IPS DF 19.7 (cell line): ENCODE measurements around the gene PLA2G3.
"Not testable (repeated sequence)": the region's sequence is repeated elsewhere in the genome, so short reads cannot be mapped to it uniquely, and the experiment has no call there.

Experiments used
- DNase-seq: peaks from one replicate; pipeline ENCODE4 v3.0.0-alpha.2; 2013; ENCODE audit warnings: low read depth, low spot score

The PLA2G3 gene

GRCh38 chr22:31100762-31101525 lies 39.4 kb downstream of the PLA2G3 start:
- DNase-seq: no peak

GRCh38 chr22:31099841-31100761 lies 40.2 kb downstream of the PLA2G3 start:
- DNase-seq: no peak

- no peak for DNase-seq
Measured at GRCh38 chr22:31099386-31099785, 40.9 kb downstream of the PLA2G3 start.

GRCh38 chr22:31098632-31099110 lies 41.6 kb downstream of the PLA2G3 start:
- no peak for DNase-seq

GRCh38 chr22:31097941-31098631 lies 42.2 kb downstream of the PLA2G3 start:
- DNase-seq: no peak

GRCh38 chr22:31097539-31097938 lies 42.8 kb downstream of the PLA2G3 start:
- not testable (repeated sequence) for DNase-seq

- DNase-seq: no peak
Measured at GRCh38 chr22:31096657-31097279, 43.5 kb downstream of the PLA2G3 start.

GRCh38 chr22:31095637-31096249 lies 44.6 kb downstream of the PLA2G3 start:
- DNase-seq: no peak

DNA sequence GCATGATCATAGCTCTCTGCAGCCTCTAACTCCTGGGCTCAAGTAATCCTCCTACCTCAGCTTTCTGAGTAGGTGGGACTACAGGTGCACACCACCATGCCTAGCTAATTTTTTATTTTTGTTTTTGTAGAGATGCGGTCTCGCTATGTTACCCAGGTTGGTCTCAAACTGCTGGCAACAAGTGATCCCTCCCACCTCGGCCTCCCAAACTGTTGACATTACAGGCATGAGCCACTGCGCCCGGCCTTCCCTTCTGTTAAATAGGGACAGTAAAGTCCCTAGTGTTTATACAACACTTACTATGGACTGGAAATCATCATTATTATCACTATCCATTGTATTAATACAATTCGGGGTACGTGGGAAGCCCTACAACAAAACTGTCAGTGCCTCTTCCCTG lies 45.6 kb downstream of the PLA2G3 start:
- no peak for DNase-seq

DNA sequence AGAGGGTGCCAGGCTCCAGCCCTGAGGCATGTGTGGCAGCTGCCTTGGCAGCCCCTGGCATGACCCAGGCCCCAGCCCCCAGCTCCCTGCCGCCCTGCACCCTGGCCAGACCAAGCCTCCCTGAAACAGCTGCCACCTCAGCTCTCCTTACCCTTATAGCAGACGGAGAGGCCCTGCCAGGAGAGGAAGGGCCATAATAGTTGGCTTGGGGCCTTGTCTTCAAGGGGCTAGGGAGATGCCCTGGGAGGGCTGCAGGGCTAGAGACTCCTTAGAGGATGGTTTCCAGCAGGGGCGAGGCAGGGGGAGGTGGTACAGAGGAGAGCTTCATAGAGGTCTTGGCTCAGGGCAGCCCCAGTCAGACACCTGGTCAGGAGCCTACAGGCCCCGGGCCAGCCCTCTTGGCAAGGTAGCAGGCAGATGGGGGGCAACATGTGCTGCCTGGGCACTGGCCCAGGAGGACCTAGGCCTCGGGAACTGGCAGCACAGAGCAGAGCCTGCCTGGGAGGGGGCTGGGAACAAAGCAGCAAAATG lies 46.2 kb downstream of the PLA2G3 start:
- DNase-seq: no peak

- no peak for DNase-seq
Measured at GRCh38 chr22:31093086-31093850, 47.0 kb downstream of the PLA2G3 start.

DNA sequence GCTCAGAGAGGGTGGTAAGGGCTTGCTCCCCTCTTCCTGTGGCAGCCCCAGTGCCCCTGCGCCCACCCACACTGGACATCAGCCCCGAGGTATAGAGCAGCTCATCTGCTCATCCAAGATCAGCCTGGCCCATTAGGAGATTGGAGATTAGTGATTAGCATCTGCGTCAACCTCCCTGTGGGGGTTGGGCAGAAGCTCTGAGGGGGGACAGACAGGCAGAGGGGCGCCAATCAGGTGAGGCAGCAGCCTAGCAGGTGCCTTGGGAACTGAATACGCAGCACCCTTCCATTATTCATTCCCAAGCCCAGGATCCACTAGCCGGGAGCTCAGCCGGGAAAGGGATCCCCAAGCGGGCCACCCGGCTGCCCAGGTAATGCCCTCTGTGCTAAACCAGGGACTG lies 48.1 kb downstream of the PLA2G3 start:
- no peak for DNase-seq

DNA sequence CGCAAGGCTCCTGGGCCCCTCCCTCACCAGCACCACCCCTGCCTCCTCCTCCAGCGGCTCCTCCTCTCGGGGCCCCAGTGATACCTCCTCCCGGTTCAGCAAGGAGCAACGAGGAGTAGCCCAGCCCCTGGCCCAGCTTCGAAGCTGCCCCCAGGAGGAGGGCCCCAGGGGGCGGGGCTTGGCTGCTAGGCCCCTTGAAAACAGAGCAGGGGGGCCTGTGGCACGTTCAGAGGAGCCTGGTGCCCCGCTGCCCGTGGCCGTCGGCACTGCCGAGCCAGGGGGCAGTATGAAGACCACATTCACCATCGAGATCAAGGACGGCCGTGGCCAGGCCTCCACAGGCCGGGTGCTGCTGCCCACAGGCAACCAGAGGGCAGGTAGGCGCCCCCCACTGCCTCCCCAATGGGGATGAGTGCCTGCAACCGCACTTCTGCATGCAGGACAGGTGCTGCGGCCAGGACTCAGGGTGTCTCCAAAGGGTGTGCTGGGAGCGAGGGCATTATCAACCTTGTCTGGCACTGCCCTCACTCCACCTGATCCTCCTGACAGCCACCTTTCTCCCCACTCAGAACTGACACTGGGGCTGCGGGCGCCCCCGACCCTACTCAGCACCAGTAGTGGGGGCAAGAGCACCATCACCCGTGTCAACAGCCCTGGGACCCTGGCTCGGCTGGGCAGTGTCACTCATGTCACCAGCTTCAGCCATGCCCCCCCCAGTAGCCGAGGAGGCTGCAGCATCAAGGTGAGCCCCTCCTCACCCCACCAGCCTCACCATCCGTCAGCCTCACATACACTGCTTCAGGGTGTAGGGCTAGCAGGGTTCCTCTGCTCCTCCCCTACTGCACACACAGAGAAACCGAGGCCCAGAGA lies 49.0 kb downstream of the PLA2G3 start:
- no peak for DNase-seq

DNA sequence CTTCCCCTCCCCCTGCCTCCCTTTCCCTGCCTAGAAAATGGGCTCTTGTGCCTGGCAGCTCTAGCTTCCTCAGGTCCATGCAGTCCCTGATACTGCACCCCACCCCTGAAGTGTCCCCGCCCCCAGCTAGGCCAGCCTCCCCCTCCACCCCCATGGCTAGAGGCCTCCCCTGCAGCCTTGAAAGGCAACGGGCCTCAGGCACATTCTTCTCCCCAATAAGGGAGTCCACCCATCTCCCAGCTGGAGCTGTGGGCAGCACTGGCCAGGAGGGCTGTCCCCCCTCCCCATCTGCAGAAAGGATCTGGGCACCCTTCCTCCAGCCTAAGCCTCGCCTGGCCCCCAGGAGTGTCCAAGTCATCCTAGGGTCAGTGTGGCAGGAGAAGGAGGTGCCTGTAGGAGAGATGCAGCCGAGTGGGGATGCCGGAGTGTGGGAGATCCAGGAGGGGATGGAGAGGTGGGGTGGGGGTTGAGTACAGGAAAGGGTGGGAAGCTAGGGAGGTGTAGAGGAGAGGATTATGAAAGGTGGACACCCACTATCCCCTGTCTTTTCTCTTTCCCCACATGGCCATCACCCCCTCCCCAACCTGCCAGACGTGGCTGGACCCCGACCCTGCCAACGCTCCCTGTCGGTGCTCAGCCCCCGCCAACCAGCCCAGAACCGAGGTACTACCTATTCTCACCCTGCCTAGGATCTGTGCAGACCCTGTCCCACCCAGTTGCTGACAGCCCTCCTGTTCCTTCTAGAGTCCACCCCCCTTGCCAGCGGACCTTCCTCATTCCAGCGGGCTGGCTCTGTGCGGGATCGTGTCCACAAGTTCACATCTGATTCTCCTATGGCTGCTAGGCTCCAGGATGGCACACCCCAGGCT lies 49.9 kb downstream of the PLA2G3 start:
- no peak for DNase-seq

- DNase-seq: no peak
Measured at GRCh38 chr22:31089160-31090100, 50.9 kb downstream of the PLA2G3 start.

DNA sequence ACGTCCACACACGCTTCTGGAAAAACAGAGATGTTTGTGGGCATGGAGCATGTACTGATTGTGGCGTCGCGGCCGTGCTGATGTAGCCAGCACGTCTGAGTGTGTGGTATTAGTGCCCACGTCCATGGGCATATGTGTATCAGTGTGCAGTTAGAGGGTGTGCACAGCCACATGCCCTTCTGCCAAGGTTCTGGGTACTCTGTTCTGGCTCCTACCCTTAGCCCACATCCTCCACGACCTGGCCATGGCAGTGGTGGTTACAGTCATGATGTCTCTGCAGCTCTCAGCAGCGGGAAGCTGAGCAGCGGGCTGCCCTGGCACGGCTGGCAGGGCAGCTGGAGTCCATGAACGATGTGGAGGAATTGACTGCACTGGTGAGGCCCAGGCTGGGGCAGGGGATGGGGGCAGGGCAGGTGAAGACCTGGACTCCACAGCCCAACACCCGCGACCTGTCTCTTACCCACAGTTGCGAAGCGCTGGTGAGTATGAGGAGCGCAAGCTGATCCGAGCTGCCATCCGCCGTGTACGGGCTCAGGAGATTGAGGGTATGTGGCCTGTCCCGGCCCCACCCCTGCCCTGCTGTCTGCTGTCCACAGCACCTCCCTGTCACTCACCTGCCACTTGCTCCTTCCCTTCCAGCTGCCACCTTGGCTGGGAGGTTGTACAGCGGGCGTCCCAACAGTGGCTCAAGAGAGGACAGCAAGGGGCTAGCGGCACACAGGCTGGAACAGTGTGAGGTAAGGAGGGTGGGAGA lies 51.9 kb downstream of the PLA2G3 start:
- no peak for DNase-seq
